GM18861 (cell line): ENCODE data around the gene NCF4.

ENCODE experiments used
- ATAC-seq: cut with Tn5 transposase; IDR thresholded peaks from one replicate; pipeline ENCODE4 v1.9.1; 2021; ENCODE audit not compliant: unreplicated experiment

NCF4 gene

DNA sequence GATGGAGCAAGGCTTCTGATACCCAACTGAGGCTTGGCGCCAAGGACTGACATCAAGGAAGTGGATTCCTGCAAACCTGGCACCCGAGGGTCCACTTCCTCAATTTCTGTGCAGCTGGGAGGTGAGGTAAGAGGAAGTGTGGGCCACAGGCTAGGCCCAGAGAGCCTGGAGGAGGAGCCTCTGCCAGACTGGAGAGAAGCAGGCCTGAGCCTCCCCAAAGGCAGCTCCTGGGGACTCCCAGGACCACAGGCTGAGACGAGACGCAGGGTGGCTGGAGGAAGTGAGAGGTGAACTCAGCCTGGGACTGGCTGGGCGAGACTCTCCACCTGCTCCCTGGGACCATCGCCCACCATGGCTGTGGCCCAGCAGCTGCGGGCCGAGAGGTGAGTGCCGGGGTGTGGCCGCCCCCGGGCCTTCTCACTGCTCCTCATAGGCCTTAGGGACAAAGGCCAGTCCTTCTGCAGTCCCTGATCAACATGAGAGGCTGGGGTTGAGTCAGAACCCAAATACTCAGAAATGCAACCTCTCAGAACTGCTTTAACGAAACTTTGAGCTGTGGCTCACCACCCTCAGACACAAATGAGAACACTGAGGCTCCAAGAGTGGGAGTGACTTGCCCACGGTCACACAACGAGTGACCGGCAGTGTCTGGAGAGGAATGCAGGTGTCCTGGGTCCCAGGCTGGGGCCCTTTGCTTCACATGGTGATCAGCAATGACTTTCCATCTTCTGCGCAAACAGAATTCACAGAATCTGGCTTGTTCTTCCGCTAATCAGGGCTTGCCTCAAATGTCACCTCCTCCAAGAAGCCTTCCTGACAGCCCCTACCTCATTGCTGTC is at the start of gene NCF4:
Gene NCF4, plus strand, starts transcription at position 186 of the 839 bp plus-strand sequence. Its CDS starts 166 bp downstream, at position 352.
- ATAC-seq = peak; percentile 46

DNA sequence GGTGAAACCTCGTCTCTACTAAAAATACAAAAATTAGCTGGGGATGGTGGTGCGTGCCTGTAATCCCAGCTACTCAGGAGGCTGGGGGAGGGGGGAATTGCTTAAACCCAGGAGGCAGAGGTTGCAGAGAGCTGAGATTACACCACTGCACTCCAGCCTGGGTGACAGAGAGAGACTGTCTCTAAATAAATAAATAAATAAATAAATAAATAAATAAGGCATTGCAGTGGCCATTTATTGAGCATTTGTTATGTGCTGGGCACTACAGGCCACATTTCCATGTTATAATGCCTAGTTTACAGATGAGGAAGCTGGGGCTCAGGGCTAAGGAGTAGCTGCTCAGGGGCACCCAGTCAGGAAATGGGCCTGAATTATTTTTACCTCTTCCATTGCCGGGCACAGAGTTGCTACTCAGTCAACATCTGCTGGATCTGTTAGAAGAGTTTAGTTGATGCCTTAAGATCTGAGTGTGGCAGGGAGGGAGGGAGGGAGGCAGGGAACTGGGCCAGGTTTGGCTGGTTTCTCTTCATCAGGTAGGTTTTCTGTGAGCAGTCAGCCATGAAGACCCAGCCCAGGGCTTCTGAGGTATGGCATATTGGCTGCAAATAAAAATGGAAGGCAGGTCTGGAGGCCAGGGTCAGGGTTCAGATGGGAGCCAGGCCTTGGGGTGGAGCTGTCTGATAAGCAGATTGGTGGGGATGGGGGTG is 49.6 kb upstream of the NCF4 start:
- ATAC-seq = no peak

DNA sequence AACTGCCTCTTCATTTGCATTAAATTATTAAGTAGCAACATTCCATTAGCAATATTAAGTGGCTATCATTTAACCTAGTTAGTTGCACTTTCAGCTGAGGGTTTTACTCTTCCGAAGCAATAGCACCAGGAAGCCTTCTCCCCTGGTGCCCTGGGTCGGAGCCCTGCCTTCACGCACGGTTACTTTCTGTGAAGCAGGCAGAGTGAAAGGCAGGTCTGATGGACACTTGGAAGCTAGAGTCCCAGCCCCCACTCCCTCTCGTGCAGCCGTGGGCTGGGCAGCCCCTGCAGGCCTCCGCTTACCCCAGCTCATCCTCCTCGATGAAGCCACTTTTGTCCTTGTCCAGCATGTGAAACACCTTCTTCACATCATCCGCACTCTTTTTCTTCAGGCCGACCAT is 46.0 kb upstream of the NCF4 start:
- no peak for ATAC-seq

GRCh38 chr22:36815558-36816338 is 45.1 kb upstream of the NCF4 start:
- no peak for ATAC-seq

DNA sequence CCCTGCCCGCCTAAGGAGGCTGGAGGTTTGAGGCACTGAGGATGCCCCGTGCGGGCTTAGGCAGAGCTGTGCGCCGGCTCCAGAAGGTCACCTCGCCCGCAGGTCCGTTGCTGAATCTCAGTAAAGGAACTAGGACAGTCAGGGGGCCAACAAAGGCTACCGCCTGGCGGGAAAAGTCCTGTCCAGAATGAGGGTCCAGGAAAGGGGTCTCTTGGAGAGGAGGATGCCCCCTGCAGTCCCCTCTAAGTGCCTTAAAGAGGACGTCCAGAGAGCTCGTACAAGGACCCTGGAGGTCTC is 44.5 kb upstream of the NCF4 start:
- no peak for ATAC-seq

DNA sequence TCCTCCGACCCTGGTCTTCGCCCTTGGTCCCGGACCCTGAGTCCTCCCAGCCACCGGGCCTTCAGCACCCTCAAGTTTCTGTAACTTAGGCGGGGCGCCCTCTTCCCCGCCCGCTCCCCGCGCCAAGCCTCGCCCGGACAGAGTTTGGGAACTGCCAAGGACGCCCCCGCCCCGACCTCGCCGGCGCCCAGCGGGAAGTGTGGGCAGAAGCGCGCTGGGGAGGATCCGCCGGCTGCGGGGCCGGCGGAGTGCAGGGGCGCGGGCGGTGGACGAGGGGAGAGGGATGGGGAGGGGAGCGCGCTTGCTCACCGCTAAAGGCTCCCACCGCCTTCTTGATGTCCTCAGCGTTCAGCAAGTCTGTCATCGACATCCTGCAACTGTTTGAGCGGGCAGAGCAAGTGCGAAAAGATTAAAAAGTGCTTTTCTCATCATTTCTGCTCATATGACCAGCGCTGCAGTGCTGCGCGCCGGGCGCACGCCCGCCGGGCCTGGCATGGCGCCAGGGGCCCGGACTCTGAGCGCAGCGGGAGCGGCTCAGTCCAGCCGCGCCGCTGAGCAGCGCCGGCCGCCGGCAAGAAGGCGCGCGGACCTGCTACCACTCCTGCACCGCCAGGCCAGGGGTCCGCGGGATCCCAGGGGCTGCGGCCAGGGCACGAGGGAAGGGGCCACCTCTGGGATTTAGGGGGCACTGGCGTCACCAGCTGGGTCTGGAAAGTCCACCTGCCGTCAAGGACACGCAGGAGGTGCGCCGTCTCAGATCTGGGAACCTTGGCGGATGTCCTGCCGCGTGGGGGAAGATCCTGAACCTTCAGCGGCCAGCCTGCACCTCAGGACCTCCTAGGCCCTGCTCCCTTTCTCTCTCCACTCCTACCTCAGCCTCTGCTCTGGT is 43.9 kb upstream of the NCF4 start, which contains the start of gene PVALB:
Gene PVALB, minus strand, starts transcription at position 400 of the 889 bp plus-strand sequence. Its CDS starts 30 bp downstream, at position 370.
- no peak for ATAC-seq

- no peak for ATAC-seq
Measured at GRCh38 chr22:36817525-36817848, 43.3 kb upstream of the NCF4 start.

- no peak for ATAC-seq
Measured at GRCh38 chr22:36818010-36818642, 42.7 kb upstream of the NCF4 start.

DNA sequence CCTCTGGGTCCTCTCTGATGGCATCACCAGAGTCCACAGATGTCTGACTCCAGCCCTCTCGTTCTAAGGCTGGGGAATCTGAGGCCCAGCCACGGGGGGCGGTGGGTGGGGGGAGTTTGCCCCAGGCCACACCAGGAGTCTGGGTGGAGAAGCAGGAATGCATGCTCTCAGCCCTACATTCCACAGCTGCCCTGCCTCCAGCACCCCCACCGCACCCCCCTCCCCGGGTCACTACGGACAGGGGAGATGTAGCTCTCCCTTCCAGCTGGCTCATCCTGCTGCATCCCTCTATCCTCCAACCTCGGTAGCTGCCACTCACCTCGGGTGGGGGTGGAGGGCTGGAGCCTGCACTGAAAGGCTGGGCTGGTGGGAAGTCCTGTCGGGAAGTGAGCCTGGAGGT is 41.7 kb upstream of the NCF4 start:
- no peak for ATAC-seq

DNA sequence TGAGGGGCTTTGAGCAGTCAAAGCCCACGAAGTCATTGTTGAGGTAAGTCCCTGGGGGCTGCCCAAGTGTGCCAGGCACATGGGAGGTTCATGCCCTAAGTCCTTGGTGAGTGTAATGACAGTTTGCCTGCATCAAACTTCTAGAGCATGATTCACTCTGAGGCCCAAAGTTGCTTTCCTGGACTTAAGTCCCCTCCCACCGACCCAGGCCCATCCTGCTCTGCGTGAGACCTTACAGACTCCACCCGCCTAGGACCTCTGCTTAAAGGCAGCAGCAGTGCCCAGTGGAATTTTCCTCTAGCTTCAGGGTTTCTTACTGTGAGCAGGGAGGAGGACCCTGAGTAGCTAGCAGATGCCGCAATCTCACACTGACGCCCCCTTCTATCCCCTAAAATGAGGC is 38.2 kb upstream of the NCF4 start:
- no peak for ATAC-seq

- ATAC-seq = no peak
Measured at GRCh38 chr22:36823186-36823839, 37.5 kb upstream of the NCF4 start.

GRCh38 chr22:36824655-36825054 is 36.2 kb upstream of the NCF4 start:
- ATAC-seq = no peak

DNA sequence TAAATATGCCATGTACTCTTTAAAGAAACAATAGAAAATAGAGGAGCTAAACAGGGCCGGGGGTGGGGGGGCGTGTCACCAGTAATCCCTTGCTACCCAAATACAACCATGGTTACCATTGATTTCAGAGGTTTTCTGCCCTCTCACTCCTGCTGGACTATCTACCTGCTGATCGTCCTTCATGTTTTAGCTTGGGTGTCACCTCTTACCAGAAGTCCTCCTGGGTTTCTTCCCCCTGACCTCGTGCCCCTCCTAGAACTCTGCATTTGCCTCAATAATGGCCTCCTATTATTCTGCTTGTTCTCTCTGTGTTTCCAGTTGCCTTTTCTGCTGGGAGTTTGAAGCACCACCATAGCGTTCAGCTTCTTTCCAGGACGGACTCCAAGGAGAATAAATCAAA is 34.5 kb upstream of the NCF4 start:
- ATAC-seq = no peak

- ATAC-seq = no peak
Measured at GRCh38 chr22:36828815-36829214, 32.0 kb upstream of the NCF4 start.

- ATAC-seq = no peak
Measured at GRCh38 chr22:36829370-36830002, 31.3 kb upstream of the NCF4 start.

DNA sequence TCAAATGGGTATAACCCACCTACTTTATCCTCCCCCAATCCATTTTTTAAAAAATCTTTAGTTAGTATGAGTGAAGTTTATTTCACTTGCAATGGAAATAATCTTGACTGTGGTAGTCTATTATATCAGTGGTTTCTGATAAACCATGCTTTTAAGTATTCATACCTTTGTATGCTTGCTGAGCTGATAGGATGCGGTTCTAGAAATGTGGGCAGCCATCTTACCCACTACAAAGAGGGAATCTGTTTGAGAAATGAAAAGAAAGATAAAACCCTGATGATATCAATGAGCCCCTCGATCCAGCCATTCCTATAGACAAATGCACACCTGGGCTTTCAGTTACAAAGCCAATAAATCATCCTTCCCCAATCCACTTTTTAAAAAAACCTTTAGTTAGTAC is 30.2 kb upstream of the NCF4 start:
- no peak for ATAC-seq

- ATAC-seq = no peak
Measured at GRCh38 chr22:36831206-36831605, 29.6 kb upstream of the NCF4 start.

DNA sequence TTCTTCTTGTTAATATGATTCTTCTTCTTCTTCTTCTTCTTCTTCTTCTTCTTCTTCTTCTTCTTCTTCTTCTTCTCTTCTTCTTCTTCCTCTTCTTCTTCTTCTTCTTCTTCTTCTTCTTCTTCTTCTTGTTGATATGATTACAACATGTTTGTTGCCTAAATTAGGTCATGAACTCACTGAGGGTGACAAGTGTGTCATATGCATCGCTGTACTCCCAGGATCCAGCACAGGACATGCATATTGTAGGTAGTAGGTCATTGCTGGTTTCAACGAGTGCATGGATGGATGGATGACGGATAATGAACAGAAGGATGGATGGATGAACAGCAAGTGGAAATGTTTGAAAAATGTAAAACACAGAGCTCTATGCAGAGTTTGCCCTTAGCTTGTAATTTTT is 29.1 kb upstream of the NCF4 start:
- ATAC-seq = no peak

GRCh38 chr22:36833073-36833472 is 27.7 kb upstream of the NCF4 start:
- ATAC-seq = no peak
